HCT116 (cell line): ENCODE measurements around the gene DOHH.

Experiments
- POLR2A ChIP-seq: IDR thresholded peaks from 2 replicates; pipeline ENCODE4 v1.7.0; 2011; ENCODE audit warnings: borderline replicate concordance; ENCODE audit not compliant: insufficient read depth, insufficient read length; ENCODE audit errors: extremely low read depth
- YY1 ChIP-seq: IDR thresholded peaks from 2 replicates; pipeline ENCODE4 v1.6.1; 2011; ENCODE audit warnings: low read length, low read depth, moderate library complexity, mild to moderate bottlenecking; ENCODE audit not compliant: insufficient replicate concordance; ENCODE audit errors: extremely low read depth
- TF ChIP-seq, protein P1 (sequence below), 3 experiments: fragments of 200-600 bp in 1 of 3; sonication (generic) in 1 of 3; IDR thresholded peaks in 2 of 3; conservative IDR thresholded peaks in 1 of 3; 2 replicates each; pipeline ENCODE4 v1.5.1; 2012 to 2017; ENCODE audit warnings: low read depth in 2 of 3, low read length in 2 of 3, antibody characterized with exemption in 1 of 3, borderline replicate concordance in 1 of 3, control low read depth in 1 of 3, mild to moderate bottlenecking in 1 of 3, mixed read lengths in 1 of 3, mixed run types in 1 of 3, moderate library complexity in 1 of 3; ENCODE audit not compliant: insufficient read depth in 1 of 3
- TF ChIP-seq, protein P2 (sequence below): IDR thresholded peaks from 2 replicates; pipeline ENCODE4 v1.6.1; 2012; ENCODE audit warnings: low read depth

DNA sequence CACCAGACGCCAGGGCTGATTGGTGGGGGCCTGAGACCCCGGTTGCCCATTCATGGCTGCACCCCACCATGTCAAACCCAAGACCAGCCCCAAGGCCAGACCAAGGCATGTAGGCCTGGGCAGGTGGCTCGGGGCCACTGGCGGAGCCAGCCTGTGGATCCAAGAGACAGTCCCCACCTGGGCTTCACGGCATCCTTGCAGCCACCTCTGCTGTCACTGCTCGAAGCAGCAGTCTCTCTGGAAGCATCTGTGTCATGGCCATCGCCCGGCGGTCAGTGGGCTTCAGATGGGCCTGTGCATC, 34.7 kb upstream of the DOHH start:
- TF ChIP-seq POLR2A (no peak), YY1 (no peak)
- TF ChIP-seq, protein P1, sequence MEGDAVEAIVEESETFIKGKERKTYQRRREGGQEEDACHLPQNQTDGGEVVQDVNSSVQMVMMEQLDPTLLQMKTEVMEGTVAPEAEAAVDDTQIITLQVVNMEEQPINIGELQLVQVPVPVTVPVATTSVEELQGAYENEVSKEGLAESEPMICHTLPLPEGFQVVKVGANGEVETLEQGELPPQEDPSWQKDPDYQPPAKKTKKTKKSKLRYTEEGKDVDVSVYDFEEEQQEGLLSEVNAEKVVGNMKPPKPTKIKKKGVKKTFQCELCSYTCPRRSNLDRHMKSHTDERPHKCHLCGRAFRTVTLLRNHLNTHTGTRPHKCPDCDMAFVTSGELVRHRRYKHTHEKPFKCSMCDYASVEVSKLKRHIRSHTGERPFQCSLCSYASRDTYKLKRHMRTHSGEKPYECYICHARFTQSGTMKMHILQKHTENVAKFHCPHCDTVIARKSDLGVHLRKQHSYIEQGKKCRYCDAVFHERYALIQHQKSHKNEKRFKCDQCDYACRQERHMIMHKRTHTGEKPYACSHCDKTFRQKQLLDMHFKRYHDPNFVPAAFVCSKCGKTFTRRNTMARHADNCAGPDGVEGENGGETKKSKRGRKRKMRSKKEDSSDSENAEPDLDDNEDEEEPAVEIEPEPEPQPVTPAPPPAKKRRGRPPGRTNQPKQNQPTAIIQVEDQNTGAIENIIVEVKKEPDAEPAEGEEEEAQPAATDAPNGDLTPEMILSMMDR (IDR thresholded peaks at IDR 0.05 in 2 of 3, conservative IDR thresholded peaks at IDR 0.05 in 1 of 3; ENCODE audit: borderline replicate concordance in 1 of 3, insufficient read depth in 1 of 3, low read depth in 2 of 3, low read length in 2 of 3) = no peak
- TF ChIP-seq, protein P2, sequence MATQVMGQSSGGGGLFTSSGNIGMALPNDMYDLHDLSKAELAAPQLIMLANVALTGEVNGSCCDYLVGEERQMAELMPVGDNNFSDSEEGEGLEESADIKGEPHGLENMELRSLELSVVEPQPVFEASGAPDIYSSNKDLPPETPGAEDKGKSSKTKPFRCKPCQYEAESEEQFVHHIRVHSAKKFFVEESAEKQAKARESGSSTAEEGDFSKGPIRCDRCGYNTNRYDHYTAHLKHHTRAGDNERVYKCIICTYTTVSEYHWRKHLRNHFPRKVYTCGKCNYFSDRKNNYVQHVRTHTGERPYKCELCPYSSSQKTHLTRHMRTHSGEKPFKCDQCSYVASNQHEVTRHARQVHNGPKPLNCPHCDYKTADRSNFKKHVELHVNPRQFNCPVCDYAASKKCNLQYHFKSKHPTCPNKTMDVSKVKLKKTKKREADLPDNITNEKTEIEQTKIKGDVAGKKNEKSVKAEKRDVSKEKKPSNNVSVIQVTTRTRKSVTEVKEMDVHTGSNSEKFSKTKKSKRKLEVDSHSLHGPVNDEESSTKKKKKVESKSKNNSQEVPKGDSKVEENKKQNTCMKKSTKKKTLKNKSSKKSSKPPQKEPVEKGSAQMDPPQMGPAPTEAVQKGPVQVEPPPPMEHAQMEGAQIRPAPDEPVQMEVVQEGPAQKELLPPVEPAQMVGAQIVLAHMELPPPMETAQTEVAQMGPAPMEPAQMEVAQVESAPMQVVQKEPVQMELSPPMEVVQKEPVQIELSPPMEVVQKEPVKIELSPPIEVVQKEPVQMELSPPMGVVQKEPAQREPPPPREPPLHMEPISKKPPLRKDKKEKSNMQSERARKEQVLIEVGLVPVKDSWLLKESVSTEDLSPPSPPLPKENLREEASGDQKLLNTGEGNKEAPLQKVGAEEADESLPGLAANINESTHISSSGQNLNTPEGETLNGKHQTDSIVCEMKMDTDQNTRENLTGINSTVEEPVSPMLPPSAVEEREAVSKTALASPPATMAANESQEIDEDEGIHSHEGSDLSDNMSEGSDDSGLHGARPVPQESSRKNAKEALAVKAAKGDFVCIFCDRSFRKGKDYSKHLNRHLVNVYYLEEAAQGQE = no peak
